ENCODE data around the gene SUFU. TPM values are rescaled to one million over a fixed set of nuclear protein-coding genes. Genes with fewer than 3 reads are reported as not detected.

Gene SUFU
- total and polyA plus RNA-seq, 2 donors from 2014 or later = 6.5 to 18.9 TPM

GRCh38 chr10:102505462-102506115 is 1.8 kb downstream of the SUFU start:
- Histone ChIP-seq H3K27me3 (ENCODE audit: control insufficient read depth, insufficient read depth, low read length) (no peaks in the 10 kb centered on the region), H3K27ac (ENCODE audit: low read depth in 2 of 2, low read length in 2 of 2) (no peak overlapping the region), H3K4me1 (ENCODE audit: control insufficient read depth in 2 of 3, insufficient read depth in 2 of 3, low read depth in 1 of 3, low read length in 3 of 3) (peaks cover 0 to 17% (median 15%) of the 10 kb centered on the region in 3 donors), H3K36me3 (ENCODE audit: control insufficient read depth in 2 of 3, insufficient read depth in 3 of 3, low read length in 3 of 3) (peaks cover 0 to 12% (median 8%) of the 10 kb centered on the region in 3 donors), H3K9me3 (ENCODE audit: control insufficient read depth in 2 of 3, insufficient read depth in 1 of 3, low read length in 3 of 3) (no peaks in the 10 kb centered on the region), H3K9ac (ENCODE audit: low read length in 3 of 3) (peak overlapping the region in 2 of 3 donors; percentile 17 to 87), H3K4me3 (ENCODE audit: low read length in 3 of 3) (peak overlapping the region; percentile 89 to 93 (median 92))
- TF ChIP-seq CTCF (IDR thresholded peaks at IDR 0.05; ENCODE audit: borderline replicate concordance, extremely low read depth, insufficient read depth) = no peak
- intact Hi-C loops (cut with DNase I) = no loop called here
- FAIRE-seq (no peak), DNase-seq (peak in 3 of 5 donors; percentile 25 to 61 (median 33))

- no peak overlapping the region for H3K27ac ChIP-seq (ENCODE audit: low read depth in 2 of 2, low read length in 2 of 2)
- intact Hi-C loops (cut with DNase I) = no loop called here
- DNase-seq = no peak
- H3K36me3 ChIP-seq (ENCODE audit: control insufficient read depth in 2 of 3, insufficient read depth in 3 of 3, low read length in 3 of 3) = peaks cover 1 to 17% (median 11%) of the 10 kb centered on the region in 3 donors
- H3K9ac ChIP-seq (ENCODE audit: low read length in 3 of 3) = no peak overlapping the region
- TF ChIP-seq CTCF (IDR thresholded peaks at IDR 0.05; ENCODE audit: borderline replicate concordance, extremely low read depth, insufficient read depth) = no peak
- H3K4me3 ChIP-seq (ENCODE audit: low read length in 3 of 3) = no peak overlapping the region
- H3K27me3 ChIP-seq (ENCODE audit: control insufficient read depth, insufficient read depth, low read length) = no peaks in the 10 kb centered on the region
- FAIRE-seq = no peak
- peaks cover 3 to 24% (median 19%) of the 10 kb centered on the region in 3 donors for H3K4me1 ChIP-seq (ENCODE audit: control insufficient read depth in 2 of 3, insufficient read depth in 2 of 3, low read depth in 1 of 3, low read length in 3 of 3)
- no peaks in the 10 kb centered on the region for H3K9me3 ChIP-seq (ENCODE audit: control insufficient read depth in 2 of 3, insufficient read depth in 1 of 3, low read length in 3 of 3)
Measured at GRCh38 chr10:102507521-102507920, 3.7 kb downstream of the SUFU start.

GRCh38 chr10:102508506-102508905 is 4.7 kb downstream of the SUFU start:
- H3K27ac ChIP-seq (ENCODE audit: low read depth in 2 of 2, low read length in 2 of 2) = no peak overlapping the region
- H3K36me3 ChIP-seq (ENCODE audit: control insufficient read depth in 2 of 3, insufficient read depth in 3 of 3, low read length in 3 of 3) = peaks cover 3 to 17% (median 11%) of the 10 kb centered on the region in 3 donors
- intact Hi-C loops (cut with DNase I) = no loop called here
- no peak overlapping the region for H3K4me3 ChIP-seq (ENCODE audit: low read length in 3 of 3)
- no peak for FAIRE-seq
- TF ChIP-seq CTCF (IDR thresholded peaks at IDR 0.05; ENCODE audit: borderline replicate concordance, extremely low read depth, insufficient read depth) = no peak
- no peaks in the 10 kb centered on the region for H3K27me3 ChIP-seq (ENCODE audit: control insufficient read depth, insufficient read depth, low read length)
- no peak overlapping the region for H3K9ac ChIP-seq (ENCODE audit: low read length in 3 of 3)
- no peak for DNase-seq
- no peaks in the 10 kb centered on the region for H3K9me3 ChIP-seq (ENCODE audit: control insufficient read depth in 2 of 3, insufficient read depth in 1 of 3, low read length in 3 of 3)
- H3K4me1 ChIP-seq (ENCODE audit: control insufficient read depth in 2 of 3, insufficient read depth in 2 of 3, low read depth in 1 of 3, low read length in 3 of 3) = peaks cover 3 to 26% (median 16%) of the 10 kb centered on the region in 3 donors
